ENCODE measurements around the gene LAMP1.
"Not testable (repeated sequence)": the region's sequence is repeated elsewhere in the genome, so short reads cannot be mapped to it uniquely, and the experiment has no call there.

DNA sequence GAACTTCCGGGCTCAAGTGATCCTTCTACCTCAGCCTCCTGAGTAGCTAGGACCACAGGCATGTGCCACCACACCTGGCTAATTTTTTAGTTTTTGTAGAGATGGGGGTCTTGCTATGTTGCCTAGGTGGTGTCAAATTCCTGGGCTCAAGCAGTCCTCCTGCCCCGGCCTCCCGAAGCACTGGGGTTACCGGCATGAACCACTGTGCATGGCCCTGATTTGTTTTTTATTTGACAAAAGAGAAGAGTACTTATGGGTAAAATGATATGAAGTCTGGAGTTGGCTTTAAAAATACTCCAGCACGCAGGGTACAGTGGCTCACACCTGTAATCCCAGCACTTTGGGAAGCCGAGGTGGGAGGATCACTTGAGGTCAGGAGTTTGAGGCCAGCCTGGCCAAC lies 71.3 kb downstream of the LAMP1 start:
- TF ChIP-seq, protein P1, sequence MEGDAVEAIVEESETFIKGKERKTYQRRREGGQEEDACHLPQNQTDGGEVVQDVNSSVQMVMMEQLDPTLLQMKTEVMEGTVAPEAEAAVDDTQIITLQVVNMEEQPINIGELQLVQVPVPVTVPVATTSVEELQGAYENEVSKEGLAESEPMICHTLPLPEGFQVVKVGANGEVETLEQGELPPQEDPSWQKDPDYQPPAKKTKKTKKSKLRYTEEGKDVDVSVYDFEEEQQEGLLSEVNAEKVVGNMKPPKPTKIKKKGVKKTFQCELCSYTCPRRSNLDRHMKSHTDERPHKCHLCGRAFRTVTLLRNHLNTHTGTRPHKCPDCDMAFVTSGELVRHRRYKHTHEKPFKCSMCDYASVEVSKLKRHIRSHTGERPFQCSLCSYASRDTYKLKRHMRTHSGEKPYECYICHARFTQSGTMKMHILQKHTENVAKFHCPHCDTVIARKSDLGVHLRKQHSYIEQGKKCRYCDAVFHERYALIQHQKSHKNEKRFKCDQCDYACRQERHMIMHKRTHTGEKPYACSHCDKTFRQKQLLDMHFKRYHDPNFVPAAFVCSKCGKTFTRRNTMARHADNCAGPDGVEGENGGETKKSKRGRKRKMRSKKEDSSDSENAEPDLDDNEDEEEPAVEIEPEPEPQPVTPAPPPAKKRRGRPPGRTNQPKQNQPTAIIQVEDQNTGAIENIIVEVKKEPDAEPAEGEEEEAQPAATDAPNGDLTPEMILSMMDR (IDR thresholded peaks at IDR 0.05): not testable (repeated sequence)
- not testable (repeated sequence) for TF ChIP-seq POLR2A (IDR thresholded peaks at IDR 0.05)

Data from Peyer's patch (tissue), 4 donors.